Fibroblast of lung (primary cell): Measurements from ENCODE around the gene SOSTDC1. TPM values are rescaled to one million over a fixed set of nuclear protein-coding genes. Genes with fewer than 3 reads are reported as not detected.
A peak's percentile ranks its signal among the peaks of the same experiment; 100 is the strongest.

Source experiments
- DNase-seq, 2 donors: peaks; one replicate each; pipeline versions ENCODE4 v3.0.0 to v3.0.0-alpha.2; 2010; ENCODE audit warnings: low read depth in 2 of 2
- H2AFZ ChIP-seq: 2 replicates; pipeline ENCODE4 v1.5.1; 2012; ENCODE audit warnings: low read length, control low read depth, inconsistent platforms
- H3K27ac ChIP-seq: 2 replicates; pipeline ENCODE4 v1.5.1; 2011; ENCODE audit warnings: low read length, control low read depth; ENCODE audit not compliant: insufficient read depth
- H3K27me3 ChIP-seq: 2 replicates; pipeline ENCODE4 v1.5.1; 2011; ENCODE audit warnings: mild to moderate bottlenecking, low read length; ENCODE audit not compliant: control insufficient read depth, insufficient read depth
- H3K36me3 ChIP-seq: 2 replicates; pipeline ENCODE4 v1.5.1; 2011; ENCODE audit warnings: low read length; ENCODE audit not compliant: control insufficient read depth, insufficient read depth
- H3K4me1 ChIP-seq: 2 replicates; pipeline ENCODE4 v1.5.1; 2011; ENCODE audit warnings: low read length; ENCODE audit not compliant: control insufficient read depth, insufficient read depth; ENCODE audit errors: extremely low read depth
- H3K4me2 ChIP-seq: 2 replicates; pipeline ENCODE4 v1.5.1; 2011; ENCODE audit warnings: low read length, control low read depth; ENCODE audit not compliant: insufficient read depth; ENCODE audit errors: extremely low read depth
- H3K4me3 ChIP-seq, 4 experiments: fragments of 200-600 bp in 1 of 4; sonication (generic) in 1 of 4; replicated peaks in 1 of 4; 2 replicates each; pipeline ENCODE4 v1.5.1; 2011 to 2016; ENCODE audit warnings: low read length in 4 of 4, low read depth in 3 of 4, mild to moderate bottlenecking in 3 of 4, control low read depth in 2 of 4, inconsistent platforms in 1 of 4, mixed read lengths in 1 of 4; ENCODE audit not compliant: insufficient read depth in 1 of 4; ENCODE audit errors: control extremely low read depth in 1 of 4
- H3K79me2 ChIP-seq: 2 replicates; pipeline ENCODE4 v1.5.1; 2012; ENCODE audit warnings: mild to moderate bottlenecking, low read length, inconsistent platforms; ENCODE audit not compliant: control insufficient read depth, insufficient read depth
- H3K9ac ChIP-seq: 2 replicates; pipeline ENCODE4 v1.5.1; 2011; ENCODE audit warnings: mild to moderate bottlenecking, low read length, control low read depth; ENCODE audit not compliant: insufficient read depth
- H3K9me3 ChIP-seq: 2 replicates; pipeline ENCODE4 v1.5.1; 2012; ENCODE audit warnings: low read depth, low read length; ENCODE audit not compliant: control insufficient read depth, insufficient read depth
- H4K20me1 ChIP-seq: 2 replicates; pipeline ENCODE4 v1.5.1; 2011; ENCODE audit warnings: low read length; ENCODE audit not compliant: control insufficient read depth, insufficient read depth; ENCODE audit errors: extremely low read depth
- EZH2 ChIP-seq: IDR thresholded peaks from 2 replicates; pipeline ENCODE4 v1.5.1; 2012; ENCODE audit warnings: low read length, control low read depth, mild to moderate bottlenecking; ENCODE audit errors: missing control alignments
- polyA plus RNA-seq, 2 donors: library from polyadenylated mRNA; depleted of rRNA in 1 of 2; stranded (reverse) in 1 of 2; unstranded in 1 of 2; fragments of >200 nt; gene quantifications; 2 replicates each; pipeline ENCODE4 v1.2.1, GENCODE V29; 2011 to 2012; ENCODE audit warnings: missing spikeins in 1 of 2
- total RNA-seq: library from RNA; depleted of rRNA; stranded (reverse); fragments of >200 nt; gene quantifications from 2 replicates; pipeline ENCODE4 v1.2.1, GENCODE V29; 2014
- TF ChIP-seq, protein P1 (sequence below), 2 donors: IDR thresholded peaks in 1 of 2; conservative IDR thresholded peaks in 1 of 2; 1 replicate in 1 of 2; 2 replicates in 1 of 2; pipeline ENCODE4 v1.5.1; 2011 to 2012; ENCODE audit warnings: low read length in 2 of 2, control low read depth in 1 of 2, inconsistent platforms in 1 of 2, low read depth in 1 of 2, mild to moderate bottlenecking in 1 of 2

SOSTDC1 gene
- total and polyA plus RNA-seq, 2 donors (not counting 1 experiment from before 2014, with no cell fraction given), result under 0.01 to 0.05 TPM

DNA sequence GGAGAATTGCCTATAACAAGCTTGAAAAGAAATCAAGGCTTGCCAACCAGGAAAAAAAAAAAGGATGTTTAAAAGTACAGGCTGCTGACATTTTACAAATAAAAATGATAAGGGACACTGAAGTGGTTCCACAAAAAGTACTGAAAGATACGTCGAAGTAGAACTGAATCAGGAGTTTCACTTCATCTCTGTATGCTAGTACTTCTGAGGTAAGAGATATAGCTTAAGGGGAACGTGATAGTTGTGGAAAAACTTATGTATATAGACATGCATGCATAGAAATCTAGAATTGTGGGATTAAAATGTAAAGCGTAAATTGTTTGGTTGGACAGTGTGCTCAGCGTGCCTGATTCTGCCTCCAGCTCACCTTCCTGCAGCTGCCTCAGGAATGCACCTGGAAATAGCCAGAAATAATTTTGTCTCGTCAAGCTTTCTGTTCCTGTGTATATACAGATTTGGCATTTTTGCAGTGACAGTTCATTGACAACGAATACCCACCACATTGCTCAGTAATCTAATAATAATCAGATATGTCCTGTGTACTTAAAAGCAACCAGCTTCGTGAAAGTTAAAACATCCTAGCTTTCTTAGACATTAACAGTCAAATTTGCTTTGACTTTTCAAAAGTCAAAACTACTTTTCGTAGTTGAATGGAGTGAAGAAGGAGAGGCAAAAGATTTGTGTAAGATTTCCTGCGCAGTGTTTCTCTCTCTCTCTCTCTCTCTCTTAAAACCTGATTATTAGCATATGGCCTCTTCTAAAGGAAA is 1.4 kb downstream of the SOSTDC1 start:
- peak overlapping the region; percentile 10 for H2AFZ ChIP-seq
- peak overlapping the region; percentile 40 for H3K4me2 ChIP-seq
- H3K27ac ChIP-seq, result no peak overlapping the region
- TF ChIP-seq EZH2, result no peak
- TF ChIP-seq, protein P1, sequence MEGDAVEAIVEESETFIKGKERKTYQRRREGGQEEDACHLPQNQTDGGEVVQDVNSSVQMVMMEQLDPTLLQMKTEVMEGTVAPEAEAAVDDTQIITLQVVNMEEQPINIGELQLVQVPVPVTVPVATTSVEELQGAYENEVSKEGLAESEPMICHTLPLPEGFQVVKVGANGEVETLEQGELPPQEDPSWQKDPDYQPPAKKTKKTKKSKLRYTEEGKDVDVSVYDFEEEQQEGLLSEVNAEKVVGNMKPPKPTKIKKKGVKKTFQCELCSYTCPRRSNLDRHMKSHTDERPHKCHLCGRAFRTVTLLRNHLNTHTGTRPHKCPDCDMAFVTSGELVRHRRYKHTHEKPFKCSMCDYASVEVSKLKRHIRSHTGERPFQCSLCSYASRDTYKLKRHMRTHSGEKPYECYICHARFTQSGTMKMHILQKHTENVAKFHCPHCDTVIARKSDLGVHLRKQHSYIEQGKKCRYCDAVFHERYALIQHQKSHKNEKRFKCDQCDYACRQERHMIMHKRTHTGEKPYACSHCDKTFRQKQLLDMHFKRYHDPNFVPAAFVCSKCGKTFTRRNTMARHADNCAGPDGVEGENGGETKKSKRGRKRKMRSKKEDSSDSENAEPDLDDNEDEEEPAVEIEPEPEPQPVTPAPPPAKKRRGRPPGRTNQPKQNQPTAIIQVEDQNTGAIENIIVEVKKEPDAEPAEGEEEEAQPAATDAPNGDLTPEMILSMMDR (conservative IDR thresholded peaks at IDR 0.05 in 1 of 2, IDR thresholded peaks at IDR 0.05 in 1 of 2; ENCODE audit: low read depth in 1 of 2, low read length in 2 of 2), result no peak
- no peaks in the 10 kb centered on the region for H3K4me1 ChIP-seq
- DNase-seq, result no peak
- H3K9ac ChIP-seq, result no peak overlapping the region
- H3K79me2 ChIP-seq, result no peaks in the 10 kb centered on the region
- H3K9me3 ChIP-seq, result no peaks in the 10 kb centered on the region
- H4K20me1 ChIP-seq, result no peaks in the 10 kb centered on the region
- no peaks in the 10 kb centered on the region for H3K36me3 ChIP-seq
- no peaks in the 10 kb centered on the region for H3K27me3 ChIP-seq
- peak overlapping the region in 1 of 4 experiments; percentile 43 for H3K4me3 ChIP-seq

DNA sequence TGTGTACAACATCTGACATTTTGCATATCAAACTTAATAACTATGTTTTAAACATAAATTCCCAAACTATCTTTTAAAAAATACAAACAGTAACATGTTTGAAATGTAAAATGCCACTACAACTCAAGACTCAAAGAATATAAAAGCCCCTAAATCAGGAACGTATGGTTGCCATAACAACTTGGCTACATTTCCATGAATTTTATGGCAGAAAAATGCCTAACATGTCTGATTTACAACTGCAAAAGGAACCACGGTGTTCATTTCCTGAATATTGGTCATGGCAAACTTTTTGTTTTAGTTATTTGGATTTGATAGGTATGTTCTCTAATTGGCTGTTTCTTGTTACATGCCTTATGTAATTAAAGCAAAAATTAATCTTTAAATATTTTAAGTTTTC is 2.0 kb downstream of the SOSTDC1 start:
- no peaks in the 10 kb centered on the region for H3K27me3 ChIP-seq
- H3K9ac ChIP-seq, result no peak overlapping the region

DNA sequence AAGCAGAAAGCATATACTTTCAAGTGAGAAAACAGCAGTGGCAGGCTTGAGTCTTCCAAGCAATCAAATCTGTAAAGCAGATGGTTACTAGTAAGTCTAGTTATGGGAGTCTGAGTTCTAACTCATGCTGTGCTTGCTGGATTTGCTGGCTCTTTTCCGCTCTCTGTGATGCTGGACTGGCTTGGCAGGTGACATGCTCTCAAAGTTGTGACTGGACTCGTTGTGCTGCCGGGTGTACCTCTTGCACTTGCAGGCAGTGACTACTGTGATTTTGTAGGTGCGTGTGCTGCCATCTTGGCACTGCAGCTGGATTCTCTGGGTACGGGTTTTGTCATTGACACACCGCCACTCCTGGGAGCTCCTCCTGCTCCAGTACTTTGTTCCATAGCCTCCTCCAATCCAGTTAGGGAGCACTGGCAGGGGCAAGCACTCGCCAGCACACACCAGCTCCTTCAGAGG is 3.1 kb downstream of the SOSTDC1 start:
- no peaks in the 10 kb centered on the region for H4K20me1 ChIP-seq
- H3K9ac ChIP-seq, result no peak overlapping the region
- no peaks in the 10 kb centered on the region for H3K9me3 ChIP-seq
- no peaks in the 10 kb centered on the region for H3K27me3 ChIP-seq
- H3K4me1 ChIP-seq, result no peaks in the 10 kb centered on the region
- H3K36me3 ChIP-seq, result no peaks in the 10 kb centered on the region
- H3K4me2 ChIP-seq, result no peak overlapping the region
- H3K4me3 ChIP-seq, result no peak overlapping the region
- H3K79me2 ChIP-seq, result no peaks in the 10 kb centered on the region
- no peak for DNase-seq
- TF ChIP-seq, protein P1 (conservative IDR thresholded peaks at IDR 0.05 in 1 of 2, IDR thresholded peaks at IDR 0.05 in 1 of 2; ENCODE audit: low read depth in 1 of 2, low read length in 2 of 2), result no peak
- no peak for TF ChIP-seq EZH2
- no peak overlapping the region for H3K27ac ChIP-seq
- no peak overlapping the region for H2AFZ ChIP-seq

More for the DNA sequence above, 2.0 kb downstream of the SOSTDC1 start:
- H3K4me1 ChIP-seq, result no peaks in the 10 kb centered on the region
- no peak overlapping the region for H3K4me3 ChIP-seq
- H3K27ac ChIP-seq, result no peak overlapping the region
- DNase-seq, result no peak
- H3K79me2 ChIP-seq, result no peaks in the 10 kb centered on the region
- H3K9me3 ChIP-seq, result no peaks in the 10 kb centered on the region
- no peaks in the 10 kb centered on the region for H3K36me3 ChIP-seq
- TF ChIP-seq EZH2, result no peak
- TF ChIP-seq, protein P1 (conservative IDR thresholded peaks at IDR 0.05 in 1 of 2, IDR thresholded peaks at IDR 0.05 in 1 of 2; ENCODE audit: low read depth in 1 of 2, low read length in 2 of 2), result no peak
- H2AFZ ChIP-seq, result no peak overlapping the region
- H3K4me2 ChIP-seq, result no peak overlapping the region
- no peaks in the 10 kb centered on the region for H4K20me1 ChIP-seq
